WTC11 (cell line): Measurements from ENCODE around the gene KPNB1. TPM values are rescaled to one million over a fixed set of nuclear protein-coding genes. Genes with fewer than 3 reads are reported as not detected.

Source experiments
- ATAC-seq: fragments of 200-7000 bp; cut with Tn5 transposase; 2 replicates; pipeline ENCODE4 v1.10.0; 2021; ENCODE audit warnings: mild to moderate bottlenecking, moderate library complexity
- CTCF ChIA-PET: fragments of 300-600 bp; sonication (Branson Sonifier 250); formaldehyde crosslinking; loops from one replicate; lab custom pipeline; 2021; ENCODE audit warnings: antibody characterized with exemption; lab: Charles Lee
- POLR2A ChIA-PET: fragments of 350-600 bp; sonication (Branson Sonifier 250); formaldehyde crosslinking; loops from one replicate; lab custom pipeline; 2021; ENCODE audit warnings: antibody characterized with exemption; lab: Charles Lee
- DNase-seq: peaks from one replicate; pipeline ENCODE4 v3.0.0; 2021; ENCODE audit warnings: low spot score
- H3K27ac Mint-ChIP-seq: 2 replicates; pipeline ENCODE4 v1.8.0; 2021; ENCODE audit warnings: mixed read lengths
- H3K27me3 Mint-ChIP-seq: 2 replicates; pipeline ENCODE4 v1.8.0; 2021; ENCODE audit warnings: low read depth, mild to moderate bottlenecking, moderate library complexity, mixed read lengths
- H3K36me3 Mint-ChIP-seq: 2 replicates; pipeline ENCODE4 v1.8.0; 2021; ENCODE audit warnings: mixed read lengths
- H3K4me1 Mint-ChIP-seq: 2 replicates; pipeline ENCODE4 v1.8.0; 2022; ENCODE audit warnings: mixed read lengths
- H3K4me3 Mint-ChIP-seq: 2 replicates; pipeline ENCODE4 v1.8.0; 2021; ENCODE audit warnings: mild to moderate bottlenecking, moderate library complexity, mixed read lengths
- H3K9me3 Mint-ChIP-seq: 2 replicates; pipeline ENCODE4 v1.8.0; 2021; ENCODE audit warnings: mixed read lengths
- CREB1 ChIP-seq: sonication (generic); formaldehyde crosslinking; IDR thresholded peaks from 2 replicates; pipeline ENCODE4 v1.8.0; 2023; ENCODE audit warnings: mild to moderate bottlenecking, missing genetic modification reagents
- CREM ChIP-seq: sonication (generic); formaldehyde crosslinking; IDR thresholded peaks from 2 replicates; pipeline ENCODE4 v1.8.1; 2022; ENCODE audit warnings: mild to moderate bottlenecking, missing genetic modification reagents, moderate library complexity
- ETV6 ChIP-seq: sonication (generic); formaldehyde crosslinking; IDR thresholded peaks from 2 replicates; pipeline ENCODE4 v1.8.1; 2022; ENCODE audit warnings: mild to moderate bottlenecking, missing genetic modification reagents
- FOXK1 ChIP-seq: sonication (generic); formaldehyde crosslinking; IDR thresholded peaks from 2 replicates; pipeline ENCODE4 v1.8.0; 2022; ENCODE audit warnings: mild to moderate bottlenecking, moderate library complexity, missing genetic modification reagents
- GRHL2 ChIP-seq: fragments of 250-450 bp; sonication (Bioruptor Pico); IDR thresholded peaks from 2 replicates; pipeline ENCODE4 v1.8.0; 2022; ENCODE audit warnings: mild to moderate bottlenecking, moderate library complexity; ENCODE audit not compliant: insufficient replicate concordance, severe bottlenecking
- GTF2I ChIP-seq: fragments of 250-450 bp; sonication (Bioruptor Pico); conservative IDR thresholded peaks from 2 replicates; pipeline ENCODE4 v1.4.0; 2021; ENCODE audit warnings: mild to moderate bottlenecking
- NFE2L1 ChIP-seq: sonication (generic); formaldehyde crosslinking; IDR thresholded peaks from 2 replicates; pipeline ENCODE4 v1.8.1; 2023; ENCODE audit warnings: missing genetic modification reagents
- NR2C2 ChIP-seq: sonication (generic); formaldehyde crosslinking; IDR thresholded peaks from 2 replicates; pipeline ENCODE4 v1.8.0; 2022; ENCODE audit warnings: mild to moderate bottlenecking, missing genetic modification reagents
- PRRX2 ChIP-seq: fragments of 250-450 bp; sonication (Bioruptor Pico); IDR thresholded peaks from 2 replicates; pipeline ENCODE4 v1.8.0; 2021; ENCODE audit warnings: mild to moderate bottlenecking
- RELA ChIP-seq: sonication (generic); formaldehyde crosslinking; IDR thresholded peaks from 2 replicates; pipeline ENCODE4 v1.8.1; 2022; ENCODE audit warnings: missing genetic modification reagents, mild to moderate bottlenecking, borderline replicate concordance
- SMAD4 ChIP-seq: sonication (generic); formaldehyde crosslinking; IDR thresholded peaks from 2 replicates; pipeline ENCODE4 v1.8.0; 2022; ENCODE audit warnings: mild to moderate bottlenecking, missing genetic modification reagents
- ZNF671 ChIP-seq: fragments of 250-450 bp; sonication (Bioruptor Pico); IDR thresholded peaks from 2 replicates; pipeline ENCODE4 v1.8.0; 2021; ENCODE audit warnings: mild to moderate bottlenecking
- total RNA-seq: library from RNA; stranded (reverse); gene quantifications from 3 replicates; pipeline ENCODE4 v1.2.3, GENCODE V29; 2021
- TF ChIP-seq, protein P1 (sequence below): fragments of 250-450 bp; sonication (Bioruptor Pico); IDR thresholded peaks from 2 replicates; pipeline ENCODE4 v1.9.0; 2021; ENCODE audit warnings: mild to moderate bottlenecking
- TF ChIP-seq, protein P2 (sequence below): sonication (generic); formaldehyde crosslinking; IDR thresholded peaks from 2 replicates; pipeline ENCODE4 v1.8.0; 2022; ENCODE audit warnings: mild to moderate bottlenecking, missing genetic modification reagents
- TF ChIP-seq, protein P3 (sequence below): sonication (generic); formaldehyde crosslinking; IDR thresholded peaks from 2 replicates; pipeline ENCODE4 v1.8.1; 2022; ENCODE audit warnings: mild to moderate bottlenecking, missing genetic modification reagents, moderate library complexity, borderline replicate concordance
- TF ChIP-seq, protein P4 (sequence below): sonication (generic); formaldehyde crosslinking; IDR thresholded peaks from 2 replicates; pipeline ENCODE4 v1.8.1; 2023; ENCODE audit warnings: mild to moderate bottlenecking, moderate library complexity, missing genetic modification reagents
- TF ChIP-seq, protein P5 (sequence below): sonication (generic); formaldehyde crosslinking; IDR thresholded peaks from 2 replicates; pipeline ENCODE4 v1.8.1; 2022; ENCODE audit warnings: low read depth, missing genetic modification reagents, borderline replicate concordance
- TF ChIP-seq, protein P6 (sequence below): sonication (generic); formaldehyde crosslinking; conservative IDR thresholded peaks from 2 replicates; pipeline ENCODE4 v1.8.1; 2022; ENCODE audit warnings: mild to moderate bottlenecking, missing genetic modification reagents
- TF ChIP-seq, protein P7 (sequence below): fragments of 250-450 bp; sonication (Bioruptor Pico); IDR thresholded peaks from 2 replicates; pipeline ENCODE4 v1.9.0; 2021; ENCODE audit warnings: mild to moderate bottlenecking
- TF ChIP-seq, protein P8 (sequence below): sonication (generic); formaldehyde crosslinking; IDR thresholded peaks from 2 replicates; pipeline ENCODE4 v1.8.0; 2023; ENCODE audit warnings: mild to moderate bottlenecking, missing genetic modification reagents
- TF ChIP-seq, protein P9 (sequence below): sonication (generic); formaldehyde crosslinking; IDR thresholded peaks from 2 replicates; pipeline ENCODE4 v1.8.1; 2023; ENCODE audit warnings: mild to moderate bottlenecking, missing genetic modification reagents

Gene KPNB1
- total RNA-seq, 1 experiment from 2014 or later = 506 TPM

DNA sequence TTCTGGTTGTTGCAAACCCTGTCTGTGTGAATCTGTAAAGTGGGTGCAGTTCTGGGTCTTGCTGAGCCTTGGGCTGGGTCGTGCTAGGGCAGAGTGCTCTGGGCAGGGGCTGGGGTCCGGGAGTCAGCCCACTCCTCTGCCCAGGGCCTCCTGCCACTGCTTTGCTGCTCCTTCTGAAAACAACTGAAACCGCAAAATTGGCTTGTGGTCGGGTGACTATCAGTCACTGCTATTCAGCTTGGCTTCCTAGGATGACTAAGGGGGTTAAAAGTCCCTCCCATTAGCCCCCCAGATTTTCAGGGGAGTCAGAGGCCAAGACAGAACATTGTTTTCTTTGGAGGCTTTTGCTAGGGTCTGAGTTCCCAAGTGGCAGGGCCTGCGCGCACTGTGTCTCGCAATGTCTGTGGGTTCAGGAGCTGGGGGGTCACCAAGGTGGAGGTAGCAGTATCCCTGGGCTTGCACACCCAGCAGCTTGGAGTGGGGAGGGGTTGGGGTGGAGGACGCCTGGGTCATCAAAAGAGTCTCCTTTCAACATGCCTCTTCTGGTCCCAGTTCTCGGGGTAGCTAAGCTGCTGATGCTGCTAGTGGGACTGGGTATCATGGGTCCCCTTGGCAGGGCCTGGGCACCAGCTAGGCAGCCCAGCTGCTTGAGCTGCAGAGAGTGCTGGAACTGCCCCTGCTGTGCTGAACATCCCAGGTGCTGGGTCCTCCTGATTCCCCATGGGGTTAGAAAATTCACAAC, 69.9 kb downstream of the KPNB1 start (continued):
- TF ChIP-seq, protein P1, sequence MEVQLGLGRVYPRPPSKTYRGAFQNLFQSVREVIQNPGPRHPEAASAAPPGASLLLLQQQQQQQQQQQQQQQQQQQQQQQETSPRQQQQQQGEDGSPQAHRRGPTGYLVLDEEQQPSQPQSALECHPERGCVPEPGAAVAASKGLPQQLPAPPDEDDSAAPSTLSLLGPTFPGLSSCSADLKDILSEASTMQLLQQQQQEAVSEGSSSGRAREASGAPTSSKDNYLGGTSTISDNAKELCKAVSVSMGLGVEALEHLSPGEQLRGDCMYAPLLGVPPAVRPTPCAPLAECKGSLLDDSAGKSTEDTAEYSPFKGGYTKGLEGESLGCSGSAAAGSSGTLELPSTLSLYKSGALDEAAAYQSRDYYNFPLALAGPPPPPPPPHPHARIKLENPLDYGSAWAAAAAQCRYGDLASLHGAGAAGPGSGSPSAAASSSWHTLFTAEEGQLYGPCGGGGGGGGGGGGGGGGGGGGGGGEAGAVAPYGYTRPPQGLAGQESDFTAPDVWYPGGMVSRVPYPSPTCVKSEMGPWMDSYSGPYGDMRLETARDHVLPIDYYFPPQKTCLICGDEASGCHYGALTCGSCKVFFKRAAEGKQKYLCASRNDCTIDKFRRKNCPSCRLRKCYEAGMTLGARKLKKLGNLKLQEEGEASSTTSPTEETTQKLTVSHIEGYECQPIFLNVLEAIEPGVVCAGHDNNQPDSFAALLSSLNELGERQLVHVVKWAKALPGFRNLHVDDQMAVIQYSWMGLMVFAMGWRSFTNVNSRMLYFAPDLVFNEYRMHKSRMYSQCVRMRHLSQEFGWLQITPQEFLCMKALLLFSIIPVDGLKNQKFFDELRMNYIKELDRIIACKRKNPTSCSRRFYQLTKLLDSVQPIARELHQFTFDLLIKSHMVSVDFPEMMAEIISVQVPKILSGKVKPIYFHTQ (CRISPR knock-in tag) = no peak
- TF ChIP-seq, protein P2, sequence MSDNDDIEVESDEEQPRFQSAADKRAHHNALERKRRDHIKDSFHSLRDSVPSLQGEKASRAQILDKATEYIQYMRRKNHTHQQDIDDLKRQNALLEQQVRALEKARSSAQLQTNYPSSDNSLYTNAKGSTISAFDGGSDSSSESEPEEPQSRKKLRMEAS (CRISPR knock-in tag) = no peak
- TF ChIP-seq, protein P3, sequence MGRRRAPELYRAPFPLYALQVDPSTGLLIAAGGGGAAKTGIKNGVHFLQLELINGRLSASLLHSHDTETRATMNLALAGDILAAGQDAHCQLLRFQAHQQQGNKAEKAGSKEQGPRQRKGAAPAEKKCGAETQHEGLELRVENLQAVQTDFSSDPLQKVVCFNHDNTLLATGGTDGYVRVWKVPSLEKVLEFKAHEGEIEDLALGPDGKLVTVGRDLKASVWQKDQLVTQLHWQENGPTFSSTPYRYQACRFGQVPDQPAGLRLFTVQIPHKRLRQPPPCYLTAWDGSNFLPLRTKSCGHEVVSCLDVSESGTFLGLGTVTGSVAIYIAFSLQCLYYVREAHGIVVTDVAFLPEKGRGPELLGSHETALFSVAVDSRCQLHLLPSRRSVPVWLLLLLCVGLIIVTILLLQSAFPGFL (CRISPR knock-in tag) = no peak
- TF ChIP-seq PRRX2 (CRISPR knock-in tag) (no peak), NFE2L1 (CRISPR knock-in tag) (no peak), NR2C2 (CRISPR knock-in tag) (no peak)
- TF ChIP-seq, all 79 proteins: peak for 0

DNA sequence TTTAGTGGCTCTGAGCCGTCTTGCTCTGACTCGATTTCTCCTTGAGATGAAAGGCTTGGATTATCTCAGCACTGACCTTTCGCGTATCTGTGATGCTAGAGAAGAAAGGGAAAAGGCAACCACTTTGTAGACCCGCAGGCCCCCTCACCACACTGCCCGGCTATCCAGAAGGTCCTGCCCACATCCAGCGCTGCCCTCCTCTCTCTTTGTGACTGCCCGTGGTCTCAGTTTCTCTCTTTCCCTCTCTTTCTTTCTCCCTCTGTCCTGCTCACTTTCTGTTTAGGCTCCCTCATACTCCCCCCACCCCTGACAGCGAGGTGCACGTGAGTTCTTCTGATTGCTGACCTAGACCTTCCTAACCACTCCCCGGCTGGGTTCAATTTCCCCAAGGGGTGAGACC, 70.5 kb downstream of the KPNB1 start:
- no peak for ATAC-seq
- no peaks in the 10 kb centered on the region for H3K9me3 Mint-ChIP-seq
- H3K27ac Mint-ChIP-seq = no peak overlapping the region
- CTCF ChIA-PET = interaction anchor here (3.7 kb wide), 1 partner anchor 12 kb away, joined by 17 read pairs; no protein-coding TSS in a partner anchor
- POLR2A ChIA-PET = no interaction called here
- no peak overlapping the region; the same call in 1 of the 2 replicates for H3K4me3 Mint-ChIP-seq
- H3K36me3 Mint-ChIP-seq = no peaks in the 10 kb centered on the region
- peaks cover 14% of the 10 kb centered on the region for H3K4me1 Mint-ChIP-seq
- TF ChIP-seq GTF2I (CRISPR knock-in tag) = no peak
- no peak for TF ChIP-seq CREB1 (CRISPR knock-in tag)
- TF ChIP-seq, protein P4, sequence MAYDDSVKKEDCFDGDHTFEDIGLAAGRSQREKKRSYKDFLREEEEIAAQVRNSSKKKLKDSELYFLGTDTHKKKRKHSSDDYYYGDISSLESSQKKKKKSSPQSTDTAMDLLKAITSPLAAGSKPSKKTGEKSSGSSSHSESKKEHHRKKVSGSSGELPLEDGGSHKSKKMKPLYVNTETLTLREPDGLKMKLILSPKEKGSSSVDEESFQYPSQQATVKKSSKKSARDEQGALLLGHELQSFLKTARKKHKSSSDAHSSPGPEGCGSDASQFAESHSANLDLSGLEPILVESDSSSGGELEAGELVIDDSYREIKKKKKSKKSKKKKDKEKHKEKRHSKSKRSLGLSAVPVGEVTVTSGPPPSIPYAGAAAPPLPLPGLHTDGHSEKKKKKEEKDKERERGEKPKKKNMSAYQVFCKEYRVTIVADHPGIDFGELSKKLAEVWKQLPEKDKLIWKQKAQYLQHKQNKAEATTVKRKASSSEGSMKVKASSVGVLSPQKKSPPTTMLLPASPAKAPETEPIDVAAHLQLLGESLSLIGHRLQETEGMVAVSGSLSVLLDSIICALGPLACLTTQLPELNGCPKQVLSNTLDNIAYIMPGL = no peak
- no peak for TF ChIP-seq GRHL2
- TF ChIP-seq, protein P5, sequence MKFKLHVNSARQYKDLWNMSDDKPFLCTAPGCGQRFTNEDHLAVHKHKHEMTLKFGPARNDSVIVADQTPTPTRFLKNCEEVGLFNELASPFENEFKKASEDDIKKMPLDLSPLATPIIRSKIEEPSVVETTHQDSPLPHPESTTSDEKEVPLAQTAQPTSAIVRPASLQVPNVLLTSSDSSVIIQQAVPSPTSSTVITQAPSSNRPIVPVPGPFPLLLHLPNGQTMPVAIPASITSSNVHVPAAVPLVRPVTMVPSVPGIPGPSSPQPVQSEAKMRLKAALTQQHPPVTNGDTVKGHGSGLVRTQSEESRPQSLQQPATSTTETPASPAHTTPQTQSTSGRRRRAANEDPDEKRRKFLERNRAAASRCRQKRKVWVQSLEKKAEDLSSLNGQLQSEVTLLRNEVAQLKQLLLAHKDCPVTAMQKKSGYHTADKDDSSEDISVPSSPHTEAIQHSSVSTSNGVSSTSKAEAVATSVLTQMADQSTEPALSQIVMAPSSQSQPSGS (CRISPR knock-in tag) = no peak
- TF ChIP-seq, protein P3 (CRISPR knock-in tag) = no peak
- no peak for TF ChIP-seq FOXK1 (CRISPR knock-in tag)
- TF ChIP-seq CREM (CRISPR knock-in tag) = no peak
- TF ChIP-seq SMAD4 (CRISPR knock-in tag) = no peak
- no peak for TF ChIP-seq ZNF671 (CRISPR knock-in tag)
- TF ChIP-seq, protein P6, sequence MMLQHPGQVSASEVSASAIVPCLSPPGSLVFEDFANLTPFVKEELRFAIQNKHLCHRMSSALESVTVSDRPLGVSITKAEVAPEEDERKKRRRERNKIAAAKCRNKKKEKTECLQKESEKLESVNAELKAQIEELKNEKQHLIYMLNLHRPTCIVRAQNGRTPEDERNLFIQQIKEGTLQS (CRISPR knock-in tag) = no peak
- TF ChIP-seq ETV6 = no peak
- TF ChIP-seq, protein P7, sequence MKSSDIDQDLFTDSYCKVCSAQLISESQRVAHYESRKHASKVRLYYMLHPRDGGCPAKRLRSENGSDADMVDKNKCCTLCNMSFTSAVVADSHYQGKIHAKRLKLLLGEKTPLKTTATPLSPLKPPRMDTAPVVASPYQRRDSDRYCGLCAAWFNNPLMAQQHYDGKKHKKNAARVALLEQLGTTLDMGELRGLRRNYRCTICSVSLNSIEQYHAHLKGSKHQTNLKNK (CRISPR knock-in tag) = no peak
- TF ChIP-seq RELA (CRISPR knock-in tag) = no peak
- TF ChIP-seq, protein P8, sequence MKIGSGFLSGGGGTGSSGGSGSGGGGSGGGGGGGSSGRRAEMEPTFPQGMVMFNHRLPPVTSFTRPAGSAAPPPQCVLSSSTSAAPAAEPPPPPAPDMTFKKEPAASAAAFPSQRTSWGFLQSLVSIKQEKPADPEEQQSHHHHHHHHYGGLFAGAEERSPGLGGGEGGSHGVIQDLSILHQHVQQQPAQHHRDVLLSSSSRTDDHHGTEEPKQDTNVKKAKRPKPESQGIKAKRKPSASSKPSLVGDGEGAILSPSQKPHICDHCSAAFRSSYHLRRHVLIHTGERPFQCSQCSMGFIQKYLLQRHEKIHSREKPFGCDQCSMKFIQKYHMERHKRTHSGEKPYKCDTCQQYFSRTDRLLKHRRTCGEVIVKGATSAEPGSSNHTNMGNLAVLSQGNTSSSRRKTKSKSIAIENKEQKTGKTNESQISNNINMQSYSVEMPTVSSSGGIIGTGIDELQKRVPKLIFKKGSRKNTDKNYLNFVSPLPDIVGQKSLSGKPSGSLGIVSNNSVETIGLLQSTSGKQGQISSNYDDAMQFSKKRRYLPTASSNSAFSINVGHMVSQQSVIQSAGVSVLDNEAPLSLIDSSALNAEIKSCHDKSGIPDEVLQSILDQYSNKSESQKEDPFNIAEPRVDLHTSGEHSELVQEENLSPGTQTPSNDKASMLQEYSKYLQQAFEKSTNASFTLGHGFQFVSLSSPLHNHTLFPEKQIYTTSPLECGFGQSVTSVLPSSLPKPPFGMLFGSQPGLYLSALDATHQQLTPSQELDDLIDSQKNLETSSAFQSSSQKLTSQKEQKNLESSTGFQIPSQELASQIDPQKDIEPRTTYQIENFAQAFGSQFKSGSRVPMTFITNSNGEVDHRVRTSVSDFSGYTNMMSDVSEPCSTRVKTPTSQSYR (CRISPR knock-in tag) = no peak
- TF ChIP-seq, protein P9, sequence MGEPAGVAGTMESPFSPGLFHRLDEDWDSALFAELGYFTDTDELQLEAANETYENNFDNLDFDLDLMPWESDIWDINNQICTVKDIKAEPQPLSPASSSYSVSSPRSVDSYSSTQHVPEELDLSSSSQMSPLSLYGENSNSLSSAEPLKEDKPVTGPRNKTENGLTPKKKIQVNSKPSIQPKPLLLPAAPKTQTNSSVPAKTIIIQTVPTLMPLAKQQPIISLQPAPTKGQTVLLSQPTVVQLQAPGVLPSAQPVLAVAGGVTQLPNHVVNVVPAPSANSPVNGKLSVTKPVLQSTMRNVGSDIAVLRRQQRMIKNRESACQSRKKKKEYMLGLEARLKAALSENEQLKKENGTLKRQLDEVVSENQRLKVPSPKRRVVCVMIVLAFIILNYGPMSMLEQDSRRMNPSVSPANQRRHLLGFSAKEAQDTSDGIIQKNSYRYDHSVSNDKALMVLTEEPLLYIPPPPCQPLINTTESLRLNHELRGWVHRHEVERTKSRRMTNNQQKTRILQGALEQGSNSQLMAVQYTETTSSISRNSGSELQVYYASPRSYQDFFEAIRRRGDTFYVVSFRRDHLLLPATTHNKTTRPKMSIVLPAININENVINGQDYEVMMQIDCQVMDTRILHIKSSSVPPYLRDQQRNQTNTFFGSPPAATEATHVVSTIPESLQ = no peak
- DNase-seq = no peak
- H3K27me3 Mint-ChIP-seq = peaks cover 65% of the 10 kb centered on the region
